Activated naive CD8-positive, alpha-beta T cell treated with anti-CD3 and anti-CD28 coated beads, Interleukin-2, amount 50 U/mL, for 24 hours (primary cell): Measurements from ENCODE around the gene NETO2.
"Not testable (repeated sequence)": the region's sequence is repeated elsewhere in the genome, so short reads cannot be mapped to it uniquely, and the experiment has no call there.

Experiments
- ATAC-seq: fragments of 150-1000 bp; cut with Tn5 transposase; one replicate; pipeline ENCODE4 v1.10.0; 2021
- DNase-seq: peaks from one replicate; pipeline ENCODE4 v3.0.0; 2021
- H3K27ac Mint-ChIP-seq: one replicate; pipeline ENCODE4 v1.8.0; 2021; ENCODE audit warnings: mild to moderate bottlenecking, mixed read lengths
- H3K27me3 Mint-ChIP-seq: one replicate; pipeline ENCODE4 v1.8.0; 2021; ENCODE audit warnings: mixed read lengths
- H3K36me3 Mint-ChIP-seq: one replicate; pipeline ENCODE4 v1.8.0; 2021; ENCODE audit warnings: low read depth, mixed read lengths
- H3K4me1 Mint-ChIP-seq: one replicate; pipeline ENCODE4 v1.8.0; 2021; ENCODE audit warnings: mixed read lengths
- H3K4me3 Mint-ChIP-seq: one replicate; pipeline ENCODE4 v1.8.0; 2021; ENCODE audit warnings: mild to moderate bottlenecking, moderate library complexity, mixed read lengths
- H3K9me3 Mint-ChIP-seq: one replicate; pipeline ENCODE4 v1.8.0; 2021; ENCODE audit warnings: mixed read lengths

Gene NETO2

GRCh38 chr16:47143677-47144558 lies at the start of gene NETO2:
TSS of gene NETO2 (minus strand) at chr16:47143945. CDS start at chr16:47143612, 333 bp downstream.
- no peaks in the 10 kb centered on the region for H3K9me3 Mint-ChIP-seq
- peaks cover 23% of the 10 kb centered on the region for H3K4me1 Mint-ChIP-seq
- peak; percentile 61 for DNase-seq
- no peaks in the 10 kb centered on the region for H3K36me3 Mint-ChIP-seq
- peaks cover 33% of the 10 kb centered on the region for H3K27me3 Mint-ChIP-seq
- peak within 1 kb of the TSS; percentile 43 for H3K27ac Mint-ChIP-seq
- peak; percentile 62 for ATAC-seq
- H3K4me3 Mint-ChIP-seq = peak within 1 kb of the TSS; percentile 79

- DNase-seq (no peak), ATAC-seq (no peak)
- no peaks in the 10 kb centered on the region for H3K27me3 Mint-ChIP-seq
- H3K27ac Mint-ChIP-seq = no peak overlapping the region
- H3K36me3 Mint-ChIP-seq = peaks cover 17% of the 10 kb centered on the region
- H3K4me3 Mint-ChIP-seq = no peak overlapping the region
- H3K9me3 Mint-ChIP-seq = no peaks in the 10 kb centered on the region
- H3K4me1 Mint-ChIP-seq = no peaks in the 10 kb centered on the region
Observed at GRCh38 chr16:47182318-47182717, 38.6 kb upstream of the NETO2 start.

DNA sequence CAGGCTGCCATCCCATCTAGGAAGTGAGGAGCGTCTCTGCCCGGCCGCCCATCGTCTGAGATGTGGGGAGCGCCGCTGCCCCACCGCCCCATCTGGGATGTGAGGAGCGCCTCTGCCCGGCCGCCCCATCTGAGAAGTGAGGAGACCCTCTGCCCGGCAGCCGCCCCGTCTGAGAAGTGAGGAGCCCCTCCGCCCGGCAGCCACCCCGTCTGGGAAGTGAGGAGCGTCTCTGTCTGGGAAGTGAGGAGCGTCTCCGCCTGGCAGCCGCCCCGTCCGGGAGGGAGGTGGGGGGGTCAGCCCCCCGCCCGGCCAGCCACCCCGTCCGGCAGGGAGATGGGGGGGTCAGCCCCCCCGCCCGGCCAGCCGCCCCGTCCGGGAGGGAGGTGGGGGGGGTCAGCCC lies 37.3 kb upstream of the NETO2 start:
- not testable (repeated sequence) for H3K27ac Mint-ChIP-seq, ATAC-seq, H3K4me1 Mint-ChIP-seq, H3K4me3 Mint-ChIP-seq, DNase-seq, H3K27me3 Mint-ChIP-seq, H3K9me3 Mint-ChIP-seq
- H3K36me3 Mint-ChIP-seq = peaks cover 17% of the 10 kb centered on the region

DNA sequence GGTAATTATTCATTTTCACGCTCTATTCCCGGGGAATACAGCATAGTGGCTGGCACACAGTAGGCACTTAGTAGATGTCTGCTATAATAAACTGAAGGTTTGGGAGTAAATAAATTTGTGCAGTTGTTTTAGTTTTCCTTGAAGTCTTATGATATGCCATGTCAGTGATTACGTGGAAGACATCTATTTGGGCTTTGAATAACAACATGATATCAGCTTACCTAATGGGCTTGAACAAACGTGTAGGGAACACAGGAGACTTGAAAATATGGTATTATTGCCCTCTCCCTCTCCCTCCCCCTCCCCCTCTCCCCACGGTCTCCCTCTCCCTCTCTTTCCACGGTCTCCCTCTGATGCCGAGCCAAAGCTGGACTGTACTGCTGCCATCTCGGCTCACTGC lies 36.3 kb upstream of the NETO2 start:
- Mint-ChIP-seq H3K4me1 (no peaks in the 10 kb centered on the region), H3K27ac (no peak overlapping the region), H3K36me3 (peaks cover 17% of the 10 kb centered on the region), H3K27me3 (no peaks in the 10 kb centered on the region), H3K4me3 (no peak overlapping the region), H3K9me3 (no peaks in the 10 kb centered on the region)
- DNase-seq (no peak), ATAC-seq (no peak)

DNA sequence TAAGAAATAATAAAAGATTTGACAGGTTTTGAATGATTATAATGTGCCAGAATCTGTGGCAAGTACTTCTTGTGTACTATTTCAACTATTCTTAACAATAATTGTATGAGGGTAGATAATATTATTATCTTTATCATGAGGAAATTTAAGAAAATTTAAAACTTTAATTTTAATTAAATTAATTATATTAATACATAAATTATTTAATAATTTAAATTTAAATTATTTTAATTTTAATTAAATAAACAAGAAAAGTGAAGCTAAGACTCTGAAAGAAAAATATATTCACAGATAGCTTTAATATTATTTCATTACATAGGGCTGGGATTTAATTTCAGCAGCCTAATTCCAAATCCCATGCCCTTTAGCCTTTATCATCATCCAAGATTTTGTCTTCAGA lies 31.4 kb upstream of the NETO2 start:
- no peak for DNase-seq
- Mint-ChIP-seq H3K4me1 (no peaks in the 10 kb centered on the region), H3K27ac (no peak overlapping the region), H3K4me3 (no peak overlapping the region), H3K27me3 (no peaks in the 10 kb centered on the region), H3K9me3 (no peaks in the 10 kb centered on the region), H3K36me3 (peaks cover 9% of the 10 kb centered on the region)
- no peak for ATAC-seq

DNA sequence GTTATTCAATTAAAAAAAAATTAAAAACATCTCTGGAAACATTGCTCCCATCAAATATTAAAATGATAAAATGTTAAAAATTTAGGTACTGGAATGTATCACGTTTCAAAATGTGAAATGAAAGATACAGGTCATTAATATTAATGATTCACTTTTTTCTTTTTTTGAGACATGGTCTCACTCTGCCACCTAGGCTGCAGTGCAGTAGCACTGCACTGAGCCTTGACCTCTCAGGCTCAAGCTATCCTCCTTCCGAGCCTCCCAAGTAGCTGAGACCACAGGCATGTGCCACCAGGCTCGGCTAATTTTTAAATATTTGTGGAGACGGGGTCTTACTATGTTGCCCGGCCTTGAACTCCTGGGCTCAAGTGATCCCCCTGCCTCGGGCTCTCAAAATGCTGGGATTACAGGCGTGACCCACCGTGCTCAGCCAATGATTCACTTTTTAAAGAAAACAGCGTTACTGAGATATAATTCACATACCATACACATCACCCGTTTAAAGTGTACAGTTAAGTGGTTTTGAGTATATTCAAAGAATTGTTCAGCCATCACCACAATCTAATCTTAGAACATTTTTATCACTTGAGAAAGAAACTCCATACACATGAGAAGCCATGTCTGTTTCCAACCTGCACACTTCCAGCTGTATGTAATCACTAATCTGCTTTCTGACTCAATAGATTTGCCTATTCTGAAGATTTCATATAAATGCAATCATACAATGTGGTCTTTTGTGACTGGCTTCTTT lies 19.1 kb upstream of the NETO2 start:
- no peak for ATAC-seq
- H3K36me3 Mint-ChIP-seq = peaks cover 15% of the 10 kb centered on the region
- no peak for DNase-seq
- no peak overlapping the region for H3K4me3 Mint-ChIP-seq
- H3K4me1 Mint-ChIP-seq = no peaks in the 10 kb centered on the region
- no peak overlapping the region for H3K27ac Mint-ChIP-seq
- no peaks in the 10 kb centered on the region for H3K9me3 Mint-ChIP-seq
- no peaks in the 10 kb centered on the region for H3K27me3 Mint-ChIP-seq

GRCh38 chr16:47161464-47161863 lies 17.7 kb upstream of the NETO2 start:
- ATAC-seq = no peak
- H3K9me3 Mint-ChIP-seq = no peaks in the 10 kb centered on the region
- H3K36me3 Mint-ChIP-seq = peaks cover 24% of the 10 kb centered on the region
- DNase-seq = no peak
- H3K4me1 Mint-ChIP-seq = no peaks in the 10 kb centered on the region
- no peaks in the 10 kb centered on the region for H3K27me3 Mint-ChIP-seq
- H3K4me3 Mint-ChIP-seq = no peak overlapping the region
- H3K27ac Mint-ChIP-seq = no peak overlapping the region

- Mint-ChIP-seq H3K9me3 (no peaks in the 10 kb centered on the region), H3K27ac (no peak overlapping the region), H3K4me1 (no peaks in the 10 kb centered on the region), H3K36me3 (peaks cover 23% of the 10 kb centered on the region), H3K27me3 (no peaks in the 10 kb centered on the region), H3K4me3 (no peak overlapping the region)
- DNase-seq (no peak), ATAC-seq (no peak)
Observed at GRCh38 chr16:47160422-47160821, 16.7 kb upstream of the NETO2 start.

- Mint-ChIP-seq H3K27me3 (no peaks in the 10 kb centered on the region), H3K36me3 (peaks cover 25% of the 10 kb centered on the region), H3K4me3 (no peak overlapping the region), H3K4me1 (no peaks in the 10 kb centered on the region), H3K9me3 (no peaks in the 10 kb centered on the region), H3K27ac (no peak overlapping the region)
- ATAC-seq (no peak), DNase-seq (no peak)
Observed at GRCh38 chr16:47158992-47159391, 15.2 kb upstream of the NETO2 start.

- Mint-ChIP-seq H3K36me3 (peaks cover 47% of the 10 kb centered on the region), H3K4me3 (no peak overlapping the region)
Observed at GRCh38 chr16:47156680-47157215, 13.0 kb upstream of the NETO2 start.

DNA sequence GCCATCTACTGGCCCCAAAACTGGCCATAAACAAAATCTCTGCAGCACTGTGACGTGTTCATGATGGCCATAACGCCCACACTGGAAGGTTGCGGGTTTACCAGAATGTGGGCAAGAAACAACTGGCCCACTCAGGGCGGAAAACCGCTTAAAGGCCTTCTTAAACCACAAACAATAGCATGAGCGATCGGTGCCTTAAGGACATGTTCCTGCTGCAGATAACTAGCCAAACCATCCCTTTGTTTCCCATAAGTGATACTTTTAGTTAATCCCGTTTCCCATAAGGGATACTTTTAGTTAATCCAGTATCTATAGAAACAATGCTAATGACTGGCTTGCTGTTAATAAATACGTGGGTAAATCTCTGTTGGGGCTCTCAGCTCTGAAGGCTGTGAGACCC lies 8.8 kb upstream of the NETO2 start:
- H3K27ac Mint-ChIP-seq, H3K27me3 Mint-ChIP-seq, H3K4me3 Mint-ChIP-seq, H3K4me1 Mint-ChIP-seq, DNase-seq, ATAC-seq: not testable (repeated sequence)
- peaks cover 34% of the 10 kb centered on the region for H3K36me3 Mint-ChIP-seq
- H3K9me3 Mint-ChIP-seq = peaks cover 14% of the 10 kb centered on the region

More at GRCh38 chr16:47156680-47157215, 13.0 kb upstream of the NETO2 start:
- Mint-ChIP-seq H3K4me1 (no peaks in the 10 kb centered on the region), H3K27me3 (no peaks in the 10 kb centered on the region), H3K9me3 (peaks cover 9% of the 10 kb centered on the region), H3K27ac (no peak overlapping the region)
- DNase-seq (no peak), ATAC-seq (no peak)

DNA sequence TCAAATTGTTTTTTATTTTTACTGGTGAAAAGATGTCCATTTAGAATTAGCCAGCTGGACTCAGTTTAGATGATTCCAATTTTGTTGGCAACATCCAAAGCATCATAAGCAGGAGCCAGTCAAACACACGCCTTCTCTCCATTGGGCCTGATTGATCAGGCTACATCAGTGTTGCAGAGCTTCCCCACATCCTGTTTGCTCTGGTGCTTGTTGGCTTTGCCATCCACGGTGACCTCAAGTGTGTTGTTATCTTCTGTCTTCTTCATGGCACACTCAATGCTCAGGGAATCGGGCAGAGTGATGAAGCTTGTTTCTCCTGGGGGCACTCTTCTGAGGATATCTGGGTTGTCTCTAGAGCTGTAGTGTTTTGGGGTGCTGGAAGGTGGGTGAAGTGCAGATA lies 6.3 kb upstream of the NETO2 start:
- peaks cover 7% of the 10 kb centered on the region for H3K27me3 Mint-ChIP-seq
- DNase-seq = no peak
- H3K27ac Mint-ChIP-seq = no peak overlapping the region
- H3K36me3 Mint-ChIP-seq = peaks cover 24% of the 10 kb centered on the region
- no peak for ATAC-seq
- H3K9me3 Mint-ChIP-seq = peaks cover 14% of the 10 kb centered on the region
- no peak overlapping the region for H3K4me3 Mint-ChIP-seq
- no peaks in the 10 kb centered on the region for H3K4me1 Mint-ChIP-seq

DNA sequence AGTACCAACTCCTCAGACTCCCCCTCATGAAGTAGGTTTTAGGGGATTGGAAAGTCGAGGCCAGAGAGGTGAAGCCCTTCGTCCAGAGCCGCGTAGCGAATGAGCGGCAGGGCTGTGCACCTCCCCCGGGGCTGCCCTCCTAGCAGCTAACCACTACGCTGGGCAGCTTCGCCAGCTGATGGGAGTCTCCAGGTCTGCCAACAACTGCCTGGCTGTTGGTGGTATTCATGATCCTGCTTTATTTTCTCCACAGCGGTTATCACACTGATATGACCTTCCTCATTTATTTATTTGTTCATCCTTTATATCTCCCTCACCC lies 773 bp upstream of the NETO2 start:
- H3K27me3 Mint-ChIP-seq = peaks cover 33% of the 10 kb centered on the region
- H3K4me1 Mint-ChIP-seq = peaks cover 23% of the 10 kb centered on the region
- ATAC-seq (no peak), DNase-seq (no peak)
- H3K27ac Mint-ChIP-seq = peak overlapping the region; percentile 43
- no peaks in the 10 kb centered on the region for H3K36me3 Mint-ChIP-seq
- no peaks in the 10 kb centered on the region for H3K9me3 Mint-ChIP-seq
- peak overlapping the region; percentile 62 for H3K4me3 Mint-ChIP-seq

DNA sequence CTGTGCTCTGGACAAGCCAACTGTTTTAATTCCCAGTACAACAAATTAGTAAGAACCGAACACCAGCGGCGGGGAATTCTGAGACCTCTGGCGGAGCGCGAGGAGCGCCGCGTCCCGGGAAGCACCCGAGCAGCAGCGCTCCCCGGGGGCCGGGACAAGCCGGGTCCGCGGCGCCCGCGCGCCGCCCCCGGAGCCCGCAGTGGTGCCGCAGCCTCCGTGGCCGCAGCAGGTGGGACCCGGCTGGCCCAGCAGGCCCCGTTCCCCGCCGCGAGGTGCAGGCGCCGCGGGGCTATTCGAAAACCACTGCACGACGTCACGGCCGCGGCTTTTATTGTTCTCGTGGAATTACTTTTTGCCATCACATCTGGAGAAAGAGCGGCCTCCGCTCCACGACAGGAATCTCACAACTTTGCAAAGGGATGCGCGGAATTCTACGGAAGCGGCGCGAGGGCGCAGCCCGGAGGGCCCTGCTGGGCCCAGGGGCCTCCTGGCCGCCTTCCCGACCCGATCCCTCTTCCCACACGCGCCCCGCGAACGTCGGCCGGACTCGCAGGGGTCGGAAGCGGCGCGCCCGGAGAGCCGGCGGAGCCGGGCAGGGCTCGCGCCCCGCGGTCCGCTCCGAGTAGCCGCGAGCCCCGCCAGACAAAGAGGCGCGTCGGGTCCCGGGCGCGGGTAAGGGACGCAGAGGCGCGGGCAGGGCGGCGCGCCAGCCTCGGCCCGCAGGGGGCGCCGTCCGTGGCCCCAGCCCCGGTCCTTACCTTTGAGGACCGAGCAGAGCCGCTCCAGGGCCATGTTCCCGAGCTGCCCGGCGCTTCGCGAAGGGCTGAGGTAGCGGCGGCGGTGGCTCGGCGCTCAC lies 696 bp downstream of the NETO2 start:
- peak; percentile 78 for ATAC-seq
- peaks cover 23% of the 10 kb centered on the region for H3K4me1 Mint-ChIP-seq
- no peaks in the 10 kb centered on the region for H3K9me3 Mint-ChIP-seq
- H3K27me3 Mint-ChIP-seq = peaks cover 35% of the 10 kb centered on the region
- peak; percentile 69 for DNase-seq
- peak overlapping the region; percentile 79 for H3K4me3 Mint-ChIP-seq
- no peak overlapping the region for H3K27ac Mint-ChIP-seq
- H3K36me3 Mint-ChIP-seq = no peaks in the 10 kb centered on the region
